Effector memory CD4-positive, alpha-beta T cell (primary cell): ENCODE data around the gene POLR3H.
"Not testable (repeated sequence)": the region's sequence is repeated elsewhere in the genome, so short reads cannot be mapped to it uniquely, and the experiment has no call there.

Experiments used
- DNase-seq, 3 donors: peaks; one replicate each; pipeline ENCODE4 v3.0.0-alpha.2; 2020
- H3K27ac ChIP-seq: 2 replicates; pipeline ENCODE4 v1.7.0; 2013; ENCODE audit warnings: mild to moderate bottlenecking, low read length, moderate library complexity; ENCODE audit not compliant: insufficient read depth, poor library complexity, severe bottlenecking
- H3K27me3 ChIP-seq: replicated peaks from 2 replicates; pipeline ENCODE4 v1.7.0; 2013; ENCODE audit warnings: mild to moderate bottlenecking, low read length; ENCODE audit not compliant: insufficient read depth, control insufficient read depth, poor library complexity, severe bottlenecking
- H3K36me3 ChIP-seq: 2 replicates; pipeline ENCODE4 v1.7.0; 2013; ENCODE audit warnings: mild to moderate bottlenecking, low read length, moderate library complexity; ENCODE audit not compliant: control insufficient read depth, insufficient read depth
- H3K4me1 ChIP-seq: 2 replicates; pipeline ENCODE4 v1.7.0; 2013; ENCODE audit warnings: low read length, mild to moderate bottlenecking; ENCODE audit not compliant: control insufficient read depth, insufficient read depth, poor library complexity, severe bottlenecking
- H3K4me3 ChIP-seq: 2 replicates; pipeline ENCODE4 v1.7.0; 2013; ENCODE audit warnings: low read length, low read depth, mild to moderate bottlenecking; ENCODE audit not compliant: insufficient read depth, poor library complexity, severe bottlenecking
- H3K9me3 ChIP-seq: 2 replicates; pipeline ENCODE4 v1.7.0; 2013; ENCODE audit warnings: mild to moderate bottlenecking, low read length, moderate library complexity; ENCODE audit not compliant: control insufficient read depth
- total RNA-seq, 3 donors: gene quantifications; one replicate each; lab custom pipeline; 2026; lab: John Stamatoyannopoulos, UW

POLR3H gene, protein sequence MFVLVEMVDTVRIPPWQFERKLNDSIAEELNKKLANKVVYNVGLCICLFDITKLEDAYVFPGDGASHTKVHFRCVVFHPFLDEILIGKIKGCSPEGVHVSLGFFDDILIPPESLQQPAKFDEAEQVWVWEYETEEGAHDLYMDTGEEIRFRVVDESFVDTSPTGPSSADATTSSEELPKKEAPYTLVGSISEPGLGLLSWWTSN
- 21.4 to 29.8 (median 24.2) reads per million in 3 donors for total RNA-seq

DNA sequence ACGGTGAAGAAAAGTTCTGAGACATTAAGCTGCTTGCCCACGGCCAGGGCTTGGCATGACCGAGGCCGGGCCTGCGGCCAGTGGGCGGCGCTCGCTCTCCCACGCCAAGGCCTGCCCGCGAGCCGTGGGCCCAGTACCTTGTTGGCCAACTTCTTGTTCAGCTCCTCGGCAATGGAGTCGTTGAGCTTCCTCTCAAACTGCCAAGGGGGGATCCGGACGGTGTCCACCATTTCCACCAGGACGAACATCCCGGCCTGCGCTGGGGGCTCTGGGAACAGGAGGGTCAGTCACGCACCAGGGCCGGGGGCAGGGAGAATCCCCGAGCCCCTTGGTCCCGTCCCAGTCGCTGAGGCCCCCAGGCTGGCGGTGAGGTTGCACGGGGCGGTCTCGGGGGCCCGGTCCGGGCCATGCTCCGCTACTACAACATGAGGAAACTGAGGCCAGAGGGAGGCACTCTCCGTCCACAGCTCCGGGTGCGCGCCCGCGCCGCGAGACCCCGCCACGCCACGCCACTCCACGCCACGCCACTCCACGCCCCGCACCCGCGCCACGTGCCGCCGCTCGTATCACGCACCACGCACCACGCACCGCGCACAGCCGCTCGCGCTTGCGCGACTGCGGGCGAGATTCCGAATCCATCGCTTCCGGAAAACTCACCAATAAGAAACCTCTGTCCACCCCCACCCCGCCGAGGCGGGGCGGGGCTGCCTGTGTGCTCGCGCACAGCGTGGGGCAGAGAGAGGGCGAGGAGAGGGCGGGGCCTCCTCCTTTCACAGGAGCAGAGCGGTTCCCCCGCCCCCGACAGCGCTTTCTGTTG is at the start of gene POLR3H:
TSS of gene POLR3H (minus strand) at position 617 of the 817 bp plus-strand sequence. CDS start at position 248, 369 bp downstream.
- peak; percentile 93 to 96 (median 95) for DNase-seq

GRCh38 chr22:41593336-41593960 is 49.2 kb upstream of the POLR3H start:
- H3K4me3 ChIP-seq, H3K9me3 ChIP-seq, H3K27me3 ChIP-seq, DNase-seq, H3K4me1 ChIP-seq, H3K27ac ChIP-seq, H3K36me3 ChIP-seq: not testable (repeated sequence)

More for the DNA sequence above, at the start of gene POLR3H:
- H3K27ac ChIP-seq = peak within 1 kb of the TSS; percentile 72
- H3K4me3 ChIP-seq = peak within 1 kb of the TSS; percentile 86
- no peaks in the 10 kb centered on the region for H3K27me3 ChIP-seq
- H3K36me3 ChIP-seq = peaks cover 6% of the 10 kb centered on the region
- H3K9me3 ChIP-seq = no peaks in the 10 kb centered on the region
- peaks cover 13% of the 10 kb centered on the region for H3K4me1 ChIP-seq

GRCh38 chr22:41589391-41590241 is 45.3 kb upstream of the POLR3H start, which contains the start of gene PMM1:
TSS of gene PMM1 (minus strand) at chr22:41589840. CDS start at chr22:41589805, 35 bp downstream.
- Histone ChIP-seq H3K9me3 (no peaks in the 10 kb centered on the region), H3K4me1 (peaks cover 8% of the 10 kb centered on the region), H3K27ac (peak within 1 kb of the TSS; percentile 63), H3K36me3 (peaks cover 5% of the 10 kb centered on the region), H3K4me3 (peak within 1 kb of the TSS; percentile 80), H3K27me3 (no peaks in the 10 kb centered on the region)
- DNase-seq = peak; percentile 100

GRCh38 chr22:41587347-41587723 is 43.1 kb upstream of the POLR3H start:
- peaks cover 8% of the 10 kb centered on the region for H3K4me1 ChIP-seq
- H3K27ac ChIP-seq = no peak overlapping the region
- DNase-seq = no peak
- H3K4me3 ChIP-seq = no peak overlapping the region
- H3K36me3 ChIP-seq = peaks cover 21% of the 10 kb centered on the region
- H3K9me3 ChIP-seq = no peaks in the 10 kb centered on the region
- no peaks in the 10 kb centered on the region for H3K27me3 ChIP-seq

DNA sequence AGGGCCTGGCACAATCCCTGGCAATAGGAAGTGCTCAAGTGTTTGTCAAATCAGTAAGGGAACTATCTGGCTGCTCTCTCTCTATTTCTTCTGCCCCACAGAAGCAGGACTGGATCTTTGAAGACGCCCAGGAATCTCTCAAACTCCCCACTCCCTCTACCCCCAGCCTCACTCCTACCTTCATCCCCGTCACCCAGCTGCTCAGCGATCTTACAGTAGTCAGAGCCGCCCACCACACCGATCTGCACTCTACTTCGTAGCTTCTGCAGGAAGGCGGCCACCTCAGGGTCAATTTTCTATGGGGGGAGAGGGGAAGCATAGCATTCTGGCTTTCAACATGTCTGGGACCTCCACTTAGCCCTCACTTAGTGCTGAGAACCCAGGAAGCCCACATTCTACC is 41.6 kb upstream of the POLR3H start:
- Histone ChIP-seq H3K9me3 (no peaks in the 10 kb centered on the region), H3K36me3 (peaks cover 21% of the 10 kb centered on the region), H3K4me3 (no peak overlapping the region), H3K27ac (no peak overlapping the region), H3K4me1 (peaks cover 8% of the 10 kb centered on the region), H3K27me3 (no peaks in the 10 kb centered on the region)
- no peak for DNase-seq

GRCh38 chr22:41584881-41585280 is 40.6 kb upstream of the POLR3H start:
- H3K4me3 ChIP-seq = no peak overlapping the region
- peaks cover 21% of the 10 kb centered on the region for H3K36me3 ChIP-seq
- H3K9me3 ChIP-seq = no peaks in the 10 kb centered on the region

DNA sequence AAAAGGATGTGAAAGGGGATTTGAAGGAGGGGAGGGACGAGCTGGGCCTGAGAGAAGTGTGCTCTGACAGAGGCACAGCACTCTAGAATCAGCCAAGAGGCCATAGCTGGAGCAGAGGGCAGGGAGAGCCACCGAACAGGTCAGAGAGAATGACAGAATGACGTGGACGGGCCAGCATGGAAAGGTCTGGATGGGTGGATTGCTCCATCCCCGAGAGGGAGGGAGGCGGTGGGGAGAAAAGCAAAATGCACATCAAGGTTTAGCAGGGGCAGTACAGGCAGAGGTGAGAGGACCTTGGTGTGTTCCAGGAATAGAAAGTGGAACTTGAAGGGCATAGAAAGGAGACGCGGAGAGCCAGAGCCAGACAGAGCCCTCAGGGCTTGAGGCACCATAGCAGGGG is 38.4 kb upstream of the POLR3H start:
- no peak for DNase-seq
- Histone ChIP-seq H3K27ac (no peak overlapping the region), H3K9me3 (no peaks in the 10 kb centered on the region), H3K27me3 (no peaks in the 10 kb centered on the region), H3K36me3 (peaks cover 32% of the 10 kb centered on the region), H3K4me3 (no peak overlapping the region), H3K4me1 (no peaks in the 10 kb centered on the region)

More at GRCh38 chr22:41584881-41585280, 40.6 kb upstream of the POLR3H start:
- no peak for DNase-seq
- Histone ChIP-seq H3K4me1 (peaks cover 8% of the 10 kb centered on the region), H3K27me3 (no peaks in the 10 kb centered on the region), H3K27ac (no peak overlapping the region)

DNA sequence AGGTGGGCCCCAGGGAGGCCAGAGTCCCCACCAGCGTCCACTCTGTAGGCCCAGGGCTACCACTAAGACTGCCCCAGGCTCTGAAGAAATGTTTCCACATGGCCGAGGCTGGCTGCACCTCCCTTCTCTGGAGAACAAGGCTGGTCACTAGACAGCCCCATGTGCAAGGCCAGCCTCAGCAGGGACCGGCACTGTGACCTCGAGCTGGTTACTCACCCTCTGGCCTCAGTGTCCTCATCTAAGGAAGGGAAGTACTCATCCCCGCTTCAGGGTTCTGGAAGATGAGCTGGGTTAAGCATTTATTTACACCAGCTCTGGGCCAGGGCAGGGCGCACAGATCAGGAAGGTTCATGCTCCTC is 35.7 kb upstream of the POLR3H start:
- no peak overlapping the region for H3K27ac ChIP-seq
- no peaks in the 10 kb centered on the region for H3K27me3 ChIP-seq
- H3K9me3 ChIP-seq = no peaks in the 10 kb centered on the region
- no peak for DNase-seq
- H3K4me3 ChIP-seq = no peak overlapping the region
- H3K4me1 ChIP-seq = no peaks in the 10 kb centered on the region
- peaks cover 42% of the 10 kb centered on the region for H3K36me3 ChIP-seq

- no peak overlapping the region for H3K4me3 ChIP-seq
- no peaks in the 10 kb centered on the region for H3K27me3 ChIP-seq
- H3K27ac ChIP-seq = no peak overlapping the region
- no peaks in the 10 kb centered on the region for H3K9me3 ChIP-seq
- DNase-seq = no peak
- peaks cover 37% of the 10 kb centered on the region for H3K36me3 ChIP-seq
- no peaks in the 10 kb centered on the region for H3K4me1 ChIP-seq
Measured at GRCh38 chr22:41579297-41579996, 35.2 kb upstream of the POLR3H start.
